HL-60 (cell line): Measurements from ENCODE around the gene CLEC4C.
A peak's percentile ranks its signal among the peaks of the same experiment; 100 is the strongest.
"Not testable (repeated sequence)": the region's sequence is repeated elsewhere in the genome, so short reads cannot be mapped to it uniquely, and the experiment has no call there.

ENCODE experiments used
- DNase-seq, 2 experiments: peaks; one replicate each; pipeline ENCODE4 v3.0.0-alpha.2; 2010 to 2020; ENCODE audit warnings: low read depth in 1 of 2, low spot score in 1 of 2
- H3K27ac ChIP-seq: fragments of 250-450 bp; sonication (Bioruptor Pico); replicated peaks from 2 replicates; pipeline ENCODE4 v1.5.1; 2020; ENCODE audit warnings: mild to moderate bottlenecking, moderate library complexity
- H3K27me3 ChIP-seq: fragments of 250-450 bp; sonication (Bioruptor Pico); 2 replicates; pipeline ENCODE4 v1.5.1; 2021; ENCODE audit warnings: mild to moderate bottlenecking, moderate library complexity; ENCODE audit not compliant: insufficient read depth, poor library complexity, severe bottlenecking
- H3K4me3 ChIP-seq: replicated peaks from 2 replicates; pipeline ENCODE4 v1.5.1; 2011; ENCODE audit warnings: mild to moderate bottlenecking, control low read depth, low read length; ENCODE audit not compliant: insufficient read depth
- GABPA ChIP-seq: IDR thresholded peaks from 2 replicates; pipeline ENCODE4 v1.6.1; 2012; ENCODE audit warnings: low read depth
- POLR2AphosphoS5 ChIP-seq: IDR thresholded peaks from 2 replicates; pipeline ENCODE4 v1.6.1; 2012; ENCODE audit warnings: low read depth
- SPI1 ChIP-seq: IDR thresholded peaks from 2 replicates; pipeline ENCODE4 v1.6.1; 2012; ENCODE audit warnings: low read depth, mild to moderate bottlenecking, borderline replicate concordance
- TF ChIP-seq, protein P1 (sequence below): IDR thresholded peaks from 2 replicates; pipeline ENCODE4 v1.6.1; 2012; ENCODE audit warnings: low read depth; ENCODE audit not compliant: insufficient replicate concordance
- TF ChIP-seq, protein P2 (sequence below): IDR thresholded peaks from one replicate; pipeline ENCODE4 v1.5.1; 2011; ENCODE audit warnings: low read length, control low read depth, inconsistent platforms; ENCODE audit not compliant: insufficient read depth

CLEC4C gene

DNA sequence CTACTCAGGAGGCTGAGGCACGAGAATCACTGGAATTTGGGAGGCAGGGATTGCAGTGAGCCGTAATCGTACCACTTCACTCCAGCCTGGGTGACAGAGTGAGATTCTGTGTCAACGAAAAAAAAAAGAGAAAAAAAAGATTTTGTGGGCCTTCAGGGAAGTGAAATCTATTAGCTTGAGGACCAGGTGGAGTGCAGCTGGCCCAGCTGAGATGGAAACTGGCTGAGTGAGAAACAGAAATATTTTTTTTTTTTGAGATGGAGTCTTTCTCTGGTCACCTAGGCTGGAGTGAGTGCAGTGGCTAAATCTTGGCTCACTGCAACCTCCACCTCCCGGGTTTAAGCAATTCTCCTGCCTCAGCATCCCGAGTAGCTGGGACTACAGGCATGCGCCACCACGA lies 2.3 kb upstream of the CLEC4C start:
- no peaks in the 10 kb centered on the region for H3K27me3 ChIP-seq
- H3K4me3 ChIP-seq = no peak overlapping the region
- TF ChIP-seq POLR2AphosphoS5 (no peak), GABPA (no peak), SPI1 (no peak)
- TF ChIP-seq, protein P1, sequence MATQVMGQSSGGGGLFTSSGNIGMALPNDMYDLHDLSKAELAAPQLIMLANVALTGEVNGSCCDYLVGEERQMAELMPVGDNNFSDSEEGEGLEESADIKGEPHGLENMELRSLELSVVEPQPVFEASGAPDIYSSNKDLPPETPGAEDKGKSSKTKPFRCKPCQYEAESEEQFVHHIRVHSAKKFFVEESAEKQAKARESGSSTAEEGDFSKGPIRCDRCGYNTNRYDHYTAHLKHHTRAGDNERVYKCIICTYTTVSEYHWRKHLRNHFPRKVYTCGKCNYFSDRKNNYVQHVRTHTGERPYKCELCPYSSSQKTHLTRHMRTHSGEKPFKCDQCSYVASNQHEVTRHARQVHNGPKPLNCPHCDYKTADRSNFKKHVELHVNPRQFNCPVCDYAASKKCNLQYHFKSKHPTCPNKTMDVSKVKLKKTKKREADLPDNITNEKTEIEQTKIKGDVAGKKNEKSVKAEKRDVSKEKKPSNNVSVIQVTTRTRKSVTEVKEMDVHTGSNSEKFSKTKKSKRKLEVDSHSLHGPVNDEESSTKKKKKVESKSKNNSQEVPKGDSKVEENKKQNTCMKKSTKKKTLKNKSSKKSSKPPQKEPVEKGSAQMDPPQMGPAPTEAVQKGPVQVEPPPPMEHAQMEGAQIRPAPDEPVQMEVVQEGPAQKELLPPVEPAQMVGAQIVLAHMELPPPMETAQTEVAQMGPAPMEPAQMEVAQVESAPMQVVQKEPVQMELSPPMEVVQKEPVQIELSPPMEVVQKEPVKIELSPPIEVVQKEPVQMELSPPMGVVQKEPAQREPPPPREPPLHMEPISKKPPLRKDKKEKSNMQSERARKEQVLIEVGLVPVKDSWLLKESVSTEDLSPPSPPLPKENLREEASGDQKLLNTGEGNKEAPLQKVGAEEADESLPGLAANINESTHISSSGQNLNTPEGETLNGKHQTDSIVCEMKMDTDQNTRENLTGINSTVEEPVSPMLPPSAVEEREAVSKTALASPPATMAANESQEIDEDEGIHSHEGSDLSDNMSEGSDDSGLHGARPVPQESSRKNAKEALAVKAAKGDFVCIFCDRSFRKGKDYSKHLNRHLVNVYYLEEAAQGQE = no peak
- TF ChIP-seq, protein P2, sequence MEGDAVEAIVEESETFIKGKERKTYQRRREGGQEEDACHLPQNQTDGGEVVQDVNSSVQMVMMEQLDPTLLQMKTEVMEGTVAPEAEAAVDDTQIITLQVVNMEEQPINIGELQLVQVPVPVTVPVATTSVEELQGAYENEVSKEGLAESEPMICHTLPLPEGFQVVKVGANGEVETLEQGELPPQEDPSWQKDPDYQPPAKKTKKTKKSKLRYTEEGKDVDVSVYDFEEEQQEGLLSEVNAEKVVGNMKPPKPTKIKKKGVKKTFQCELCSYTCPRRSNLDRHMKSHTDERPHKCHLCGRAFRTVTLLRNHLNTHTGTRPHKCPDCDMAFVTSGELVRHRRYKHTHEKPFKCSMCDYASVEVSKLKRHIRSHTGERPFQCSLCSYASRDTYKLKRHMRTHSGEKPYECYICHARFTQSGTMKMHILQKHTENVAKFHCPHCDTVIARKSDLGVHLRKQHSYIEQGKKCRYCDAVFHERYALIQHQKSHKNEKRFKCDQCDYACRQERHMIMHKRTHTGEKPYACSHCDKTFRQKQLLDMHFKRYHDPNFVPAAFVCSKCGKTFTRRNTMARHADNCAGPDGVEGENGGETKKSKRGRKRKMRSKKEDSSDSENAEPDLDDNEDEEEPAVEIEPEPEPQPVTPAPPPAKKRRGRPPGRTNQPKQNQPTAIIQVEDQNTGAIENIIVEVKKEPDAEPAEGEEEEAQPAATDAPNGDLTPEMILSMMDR = no peak
- no peak for DNase-seq
- H3K27ac ChIP-seq = no peak overlapping the region

DNA sequence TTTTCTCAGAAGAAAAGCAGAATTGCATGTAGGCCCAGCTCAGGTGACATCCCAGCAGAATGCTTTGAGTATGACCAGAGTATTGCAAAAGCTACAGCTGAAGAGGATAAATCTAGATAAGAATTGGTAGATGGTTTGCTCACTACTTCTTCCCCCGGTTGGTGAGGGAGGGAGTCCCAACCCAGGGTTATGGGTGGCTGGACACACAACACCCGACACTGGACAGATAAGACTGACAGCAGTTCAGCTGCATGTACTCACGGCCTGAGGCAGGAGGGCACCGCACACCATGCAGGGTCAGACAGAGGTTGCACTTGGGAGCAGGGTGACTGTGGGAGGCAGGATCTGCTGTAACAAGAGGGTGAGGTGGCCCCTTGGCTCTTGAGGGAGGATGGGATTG lies 1.7 kb upstream of the CLEC4C start:
- Histone ChIP-seq H3K27me3 (no peaks in the 10 kb centered on the region), H3K27ac (no peak overlapping the region), H3K4me3 (no peak overlapping the region)
- DNase-seq = peak in 1 of 2 experiments; percentile 3
- no peak for TF ChIP-seq GABPA
- TF ChIP-seq, protein P1 = no peak
- TF ChIP-seq, protein P2 = no peak
- TF ChIP-seq SPI1 = no peak
- TF ChIP-seq POLR2AphosphoS5 = no peak

DNA sequence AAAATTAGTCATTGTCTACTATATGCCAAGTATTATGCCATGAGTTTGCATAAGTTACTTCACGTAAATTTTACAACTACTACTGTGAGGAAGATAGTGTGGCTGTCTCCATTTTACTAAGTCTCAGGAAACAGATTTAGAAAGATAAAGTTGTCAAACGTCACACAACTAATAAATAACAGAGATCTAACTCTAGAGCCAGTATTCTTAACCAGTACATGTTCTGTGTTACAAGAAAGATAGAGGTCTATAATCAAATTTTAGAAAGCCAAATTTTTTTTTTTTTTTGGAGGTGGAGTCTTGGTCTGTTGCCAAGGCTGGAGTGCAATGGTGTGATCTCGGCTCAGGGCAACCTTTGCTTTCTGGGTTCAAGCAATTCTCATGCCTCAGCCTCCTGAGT lies 14.2 kb downstream of the CLEC4C start:
- DNase-seq = no peak
- peaks cover 2% of the 10 kb centered on the region for H3K27me3 ChIP-seq
- no peak overlapping the region for H3K27ac ChIP-seq
- H3K4me3 ChIP-seq = no peak overlapping the region
- TF ChIP-seq SPI1 = no peak
- no peak for TF ChIP-seq POLR2AphosphoS5
- TF ChIP-seq, protein P1 = no peak

DNA sequence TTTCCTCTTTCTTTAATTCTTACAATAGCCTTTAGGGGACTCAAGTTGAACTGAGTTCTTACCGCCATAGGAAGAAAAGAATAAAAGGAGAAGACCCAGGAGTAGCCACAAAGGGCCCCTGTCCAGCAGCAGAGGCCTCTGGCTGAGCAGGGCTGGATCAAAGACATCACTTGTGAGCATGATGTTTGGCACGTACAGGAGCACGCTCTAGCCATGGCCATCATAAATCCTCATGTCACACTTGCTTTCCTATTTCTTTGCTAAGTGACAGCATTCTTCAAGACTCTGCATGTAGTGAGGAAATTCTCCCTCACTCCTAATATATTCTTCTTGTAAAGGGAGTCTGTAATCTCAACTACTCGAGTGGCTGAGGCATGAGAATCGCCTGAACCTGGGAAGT lies 15.7 kb downstream of the CLEC4C start:
- no peak for DNase-seq
- Histone ChIP-seq H3K27ac (no peak overlapping the region), H3K4me3 (no peak overlapping the region), H3K27me3 (peaks cover 2% of the 10 kb centered on the region)
- TF ChIP-seq POLR2AphosphoS5 = no peak
- TF ChIP-seq, protein P2 = no peak

DNA sequence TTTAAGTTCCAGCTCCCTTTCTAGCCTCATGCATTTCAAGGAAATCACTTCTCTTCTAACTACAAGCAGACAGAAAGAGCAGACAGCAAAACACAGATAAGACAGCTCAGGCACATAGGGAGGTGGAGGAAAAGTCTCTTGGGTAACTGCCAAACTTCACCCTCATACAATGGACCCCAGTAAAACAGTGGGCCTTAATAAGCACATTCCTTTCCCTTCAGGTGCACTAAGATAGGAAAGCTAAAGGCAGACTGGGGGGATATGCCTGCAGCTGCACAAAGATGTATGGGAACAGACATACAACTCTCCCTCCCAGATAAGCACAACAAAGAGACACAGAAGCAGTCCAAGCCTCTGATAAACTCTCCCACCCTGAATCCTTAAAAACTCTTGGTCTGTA lies 16.2 kb downstream of the CLEC4C start:
- DNase-seq, H3K27me3 ChIP-seq, H3K27ac ChIP-seq, H3K4me3 ChIP-seq: not testable (repeated sequence)
